Cerebellar nuclear complex (tissue), 1 donor: Measurements from ENCODE around the gene ACOT13.
"Not testable (repeated sequence)": the region's sequence is repeated elsewhere in the genome, so short reads cannot be mapped to it uniquely, and the experiment has no call there.

ENCODE experiments used
- DNase-seq, 2 experiments: peaks; one replicate each; lab custom pipeline; 2025; lab: John Stamatoyannopoulos, UW

The ACOT13 gene

DNA sequence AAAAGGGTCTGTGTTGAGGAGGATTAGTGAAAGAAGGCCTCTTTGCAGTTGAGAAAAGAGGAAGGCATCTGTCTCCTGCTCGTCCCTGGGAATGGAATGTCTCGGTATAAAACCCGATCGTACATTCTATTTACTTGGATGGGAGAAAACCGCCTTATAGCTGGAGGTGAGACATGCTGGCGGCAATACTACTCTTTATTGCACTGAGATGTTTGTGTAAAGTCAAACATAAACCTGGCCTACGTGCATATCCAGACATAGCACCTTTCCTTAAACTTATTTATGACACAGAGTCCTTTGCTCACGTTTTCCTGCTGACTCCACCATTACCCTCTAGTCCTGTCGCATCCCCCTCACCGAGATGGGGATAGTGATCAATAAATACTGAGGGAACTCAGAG, 4.6 kb upstream of the ACOT13 start:
- DNase-seq, result no peak

- DNase-seq, result no peak
These were observed 3.7 kb upstream of the ACOT13 start for GRCh38 chr6:24663189-24663588.

DNA sequence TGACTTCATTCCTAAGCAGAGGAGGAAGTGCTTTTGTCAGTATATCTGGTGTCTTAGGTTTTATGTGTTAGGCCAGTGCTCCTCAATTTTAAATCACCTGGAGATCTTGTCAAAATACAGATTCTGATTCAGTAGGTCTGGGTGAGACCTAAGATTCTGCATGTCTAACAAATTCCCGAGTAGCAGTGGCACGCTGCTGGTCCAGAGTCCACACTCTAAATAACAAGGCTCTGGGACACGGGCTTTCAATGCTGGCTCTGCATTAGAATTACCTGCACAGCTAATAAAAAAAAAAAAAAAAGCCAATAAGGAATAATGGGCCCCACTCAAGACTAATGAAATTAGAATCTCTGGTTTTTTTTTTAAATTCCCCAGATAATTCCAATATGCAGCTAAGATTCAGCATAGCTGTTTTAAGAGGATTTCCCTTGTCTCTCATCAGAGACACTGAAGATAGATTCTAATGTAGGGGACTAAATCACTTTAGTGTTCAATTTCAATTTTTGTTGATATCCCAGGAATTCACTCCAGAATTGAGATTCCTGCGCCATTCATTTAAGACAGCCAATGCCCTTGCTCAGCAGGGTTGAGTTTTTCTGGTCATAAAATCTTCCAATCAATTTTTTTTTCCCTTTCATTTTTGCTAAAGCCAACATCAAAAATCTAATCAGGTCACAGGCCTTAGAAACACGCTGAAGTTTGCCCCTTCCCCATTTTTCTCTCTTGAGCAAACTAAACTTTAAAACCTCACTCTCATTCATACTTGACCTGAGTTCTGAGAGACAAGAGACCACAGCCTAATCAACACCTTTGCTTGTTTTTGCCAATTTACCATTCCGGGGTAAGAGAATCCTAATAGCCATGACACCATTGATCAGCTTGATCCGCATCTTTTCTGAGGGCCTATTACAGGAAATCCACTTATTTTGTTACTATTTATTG, 2.6 kb upstream of the ACOT13 start:
- DNase-seq, result no peak

GRCh38 chr6:24666097-24666640, 708 bp upstream of the ACOT13 start:
- peak in 1 of 2 experiments; percentile 43 for DNase-seq

DNA sequence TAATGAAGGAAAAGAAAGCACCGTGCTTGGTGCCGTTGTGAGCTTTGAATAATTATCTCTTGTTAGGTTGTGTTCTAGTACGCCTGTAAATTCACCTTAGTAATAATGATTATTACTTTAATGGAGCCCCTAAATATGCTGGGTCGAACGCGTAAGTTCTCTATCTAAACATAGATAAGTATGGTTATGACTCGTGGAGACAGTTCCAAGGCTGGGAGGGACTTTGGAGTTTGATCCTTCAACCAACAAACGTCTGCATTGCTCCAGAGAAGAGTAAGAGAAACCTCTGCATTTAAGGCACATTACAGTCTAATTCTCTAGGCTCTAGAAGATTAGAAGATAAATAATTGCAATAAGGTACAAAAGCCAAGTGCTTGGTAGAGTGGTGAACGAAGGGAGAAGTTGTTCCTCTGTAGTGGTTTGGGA, 514 bp downstream of the ACOT13 start:
- DNase-seq, result no peak

GRCh38 chr6:24668066-24668996, 1.5 kb downstream of the ACOT13 start:
- DNase-seq, result not testable (repeated sequence)

DNA sequence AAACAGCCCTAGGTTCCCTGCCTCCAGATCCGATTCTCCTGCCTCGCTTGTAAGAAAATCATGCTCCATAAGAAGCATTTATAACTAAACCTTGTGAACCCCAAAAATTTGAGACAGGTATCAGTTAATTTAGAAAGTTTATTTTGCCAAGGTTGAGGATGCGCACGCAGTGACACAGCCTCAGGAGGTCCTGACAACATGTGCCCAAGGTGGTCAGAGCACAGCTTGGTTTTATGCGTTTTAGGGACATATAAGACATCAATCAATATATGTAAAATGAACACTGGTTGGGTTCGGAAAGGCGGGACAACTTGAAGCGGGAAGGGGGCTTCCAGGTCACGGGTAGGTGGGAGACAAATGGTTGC, 2.1 kb downstream of the ACOT13 start:
- no peak for DNase-seq

DNA sequence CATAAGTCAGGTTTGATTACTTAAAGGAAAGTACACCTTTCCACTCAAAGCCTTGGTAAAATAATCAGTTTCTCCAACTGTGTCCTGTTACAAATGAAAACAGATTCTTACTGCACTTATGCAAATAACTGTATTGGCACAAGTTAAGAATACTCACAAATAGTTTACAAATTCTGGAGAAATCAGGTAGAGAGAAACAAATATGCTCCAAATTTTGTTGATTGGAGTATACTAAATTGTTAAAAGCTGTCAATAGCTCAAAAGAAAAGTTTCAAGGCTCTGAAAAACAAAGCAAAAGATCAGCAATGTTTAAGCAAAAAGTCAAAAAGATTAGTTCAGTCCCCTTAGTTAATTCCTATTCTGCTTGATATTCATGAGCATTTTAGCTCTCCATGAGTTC, 3.6 kb downstream of the ACOT13 start:
- DNase-seq, result not testable (repeated sequence)

GRCh38 chr6:24671077-24671476, 4.2 kb downstream of the ACOT13 start:
- DNase-seq, result not testable (repeated sequence)

GRCh38 chr6:24672620-24673182, 5.8 kb downstream of the ACOT13 start:
- no peak for DNase-seq

- DNase-seq, result no peak
These were observed 6.7 kb downstream of the ACOT13 start for GRCh38 chr6:24673625-24674024.

- DNase-seq, result not testable (repeated sequence)
These were observed 12.0 kb downstream of the ACOT13 start for GRCh38 chr6:24678792-24679352.

- no peak for DNase-seq
These were observed 13.7 kb downstream of the ACOT13 start for GRCh38 chr6:24680582-24680981.

DNA sequence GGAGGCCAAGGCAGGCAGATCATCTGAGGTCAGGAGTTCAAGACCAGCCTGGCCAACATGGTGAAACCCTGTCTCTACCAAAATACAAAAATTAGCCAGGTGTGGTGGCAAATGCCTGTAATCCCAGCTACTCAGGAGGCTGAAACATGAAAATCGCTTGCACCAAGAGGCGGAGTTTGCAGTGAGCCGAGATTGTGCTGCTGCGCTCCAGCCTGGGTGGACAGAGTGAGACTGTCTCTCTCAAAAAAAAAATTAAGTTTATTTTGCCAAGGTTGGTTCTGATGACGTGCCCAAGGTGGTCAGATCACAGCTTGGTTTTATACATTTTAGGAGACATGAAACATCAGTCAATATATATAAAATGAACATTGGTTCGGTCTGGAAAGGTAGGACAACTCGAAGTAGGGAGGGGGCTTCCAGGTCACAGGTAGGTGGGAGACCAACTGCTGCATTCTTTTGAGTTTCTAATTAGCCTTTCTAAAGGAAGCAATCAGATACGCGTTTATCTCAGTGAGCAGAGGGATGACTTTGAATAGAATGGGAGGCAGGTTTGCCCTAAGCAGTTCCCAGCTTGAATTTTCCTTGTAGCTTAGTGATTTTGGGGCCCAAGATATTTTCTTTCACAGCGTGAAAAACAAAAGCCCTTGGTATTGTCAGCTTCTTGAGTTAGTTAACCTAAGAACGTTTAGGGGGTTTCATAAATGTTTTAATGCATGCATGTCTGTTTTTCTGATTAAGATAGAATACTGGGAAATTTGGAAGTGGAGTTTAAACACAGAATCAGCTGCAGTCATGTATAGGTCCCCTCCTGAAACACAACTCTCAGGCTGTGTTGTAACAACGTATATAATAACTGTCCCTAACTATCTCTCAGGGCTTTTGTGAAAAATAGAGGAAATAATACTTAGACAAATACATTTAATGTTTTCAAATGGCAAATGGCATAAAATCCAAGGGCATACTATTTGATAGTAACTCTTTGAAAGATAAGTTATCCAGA, 16.7 kb downstream of the ACOT13 start:
- no peak for DNase-seq

DNA sequence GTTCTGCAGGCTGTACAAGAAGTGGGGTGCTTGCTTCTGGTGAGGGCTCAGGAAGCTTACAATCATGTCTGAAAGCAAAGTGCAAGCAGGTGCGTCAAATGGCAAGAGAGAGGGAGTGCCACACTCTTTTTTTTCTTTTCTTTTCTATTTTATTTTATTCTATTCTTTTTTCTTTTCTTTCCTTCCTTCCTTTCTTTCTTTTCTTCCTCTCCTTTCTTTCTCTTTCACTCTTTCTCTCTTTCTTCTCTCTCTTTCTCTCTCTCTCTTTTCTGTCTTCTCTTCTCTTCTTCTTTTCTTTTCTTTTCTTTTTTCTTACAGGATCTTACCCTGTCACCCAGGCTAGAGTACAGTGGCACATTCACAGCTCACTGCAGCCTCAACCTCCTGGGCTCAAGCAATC, 19.5 kb downstream of the ACOT13 start:
- DNase-seq, result no peak

- DNase-seq, result no peak
These were observed 20.1 kb downstream of the ACOT13 start for GRCh38 chr6:24686946-24687345.

DNA sequence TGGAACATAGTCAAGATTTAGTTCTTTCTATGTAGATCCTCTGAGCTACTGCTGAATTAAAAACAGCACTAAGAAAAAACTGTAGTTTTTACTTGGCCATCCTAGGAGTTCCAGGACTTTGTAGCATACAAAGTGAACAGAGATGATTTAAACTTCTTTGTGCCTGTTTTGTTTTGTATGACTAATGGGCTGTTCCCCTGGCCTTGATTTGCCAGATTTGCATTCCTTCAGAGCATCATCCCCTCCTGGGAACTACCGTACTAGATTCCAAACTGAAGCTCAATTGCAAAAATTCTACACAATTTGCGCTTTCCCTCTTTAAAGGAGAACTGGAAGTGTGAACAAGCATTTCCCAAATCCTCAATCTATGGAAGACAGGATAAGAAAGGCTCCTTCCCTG, 23.1 kb downstream of the ACOT13 start:
- DNase-seq, result no peak

DNA sequence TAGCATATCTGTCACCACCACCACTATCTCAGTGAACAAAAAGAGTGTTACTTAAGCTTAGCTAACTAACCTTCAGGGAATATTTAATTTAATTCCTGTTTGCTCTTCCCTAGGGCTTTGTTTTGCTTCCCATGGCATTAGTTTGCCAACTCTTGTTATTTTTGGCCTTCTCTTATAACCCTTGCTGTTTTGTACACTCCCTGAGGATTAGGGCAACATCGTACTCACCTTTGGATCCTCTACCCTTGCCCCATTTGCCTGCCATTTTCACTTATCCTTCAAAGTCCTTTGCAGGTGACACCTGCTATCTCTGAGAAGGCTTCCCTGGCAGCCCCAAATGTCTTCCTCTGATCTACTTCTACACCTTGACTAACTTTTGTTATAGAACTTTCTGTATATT, 23.7 kb downstream of the ACOT13 start:
- DNase-seq, result no peak

DNA sequence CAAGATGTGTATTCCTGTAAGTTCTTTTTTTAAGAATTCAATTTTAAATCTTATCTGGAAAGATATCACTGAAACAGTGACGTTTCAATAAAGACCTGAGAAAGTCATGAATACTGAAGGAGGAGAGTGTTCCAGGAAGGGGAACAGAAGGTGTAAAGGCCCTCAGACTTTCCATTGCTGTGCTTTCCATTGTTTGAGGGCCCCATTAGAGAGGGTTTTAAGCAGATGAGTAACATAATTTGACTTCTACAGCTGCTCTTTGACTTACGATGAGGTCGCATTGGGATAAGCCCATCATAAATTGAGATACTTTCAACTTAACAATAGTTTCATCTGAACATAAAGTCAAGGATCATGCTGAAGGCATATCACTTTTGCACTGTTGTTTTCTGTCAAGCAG, 24.7 kb downstream of the ACOT13 start:
- no peak for DNase-seq

DNA sequence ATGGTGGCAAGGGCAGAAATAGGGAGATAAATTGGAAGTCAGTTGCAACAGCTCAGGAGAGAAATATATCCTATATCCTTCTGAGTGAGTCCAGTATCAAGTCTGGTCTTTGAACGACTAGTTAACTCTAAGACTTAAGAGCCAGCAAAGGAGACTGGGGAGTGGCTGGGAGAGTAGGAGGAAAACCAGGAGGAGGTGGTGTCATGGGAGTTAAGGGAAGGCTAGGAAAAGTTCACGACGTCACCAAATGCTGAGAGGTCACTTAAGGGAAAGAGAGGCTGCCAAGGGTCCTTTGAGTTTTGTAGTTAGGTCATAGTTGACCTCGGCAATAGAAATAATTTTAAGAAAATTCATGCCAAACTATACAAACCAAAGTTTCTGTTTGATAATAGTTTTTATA, 25.1 kb downstream of the ACOT13 start:
- no peak for DNase-seq

- DNase-seq, result no peak
These were observed 25.5 kb downstream of the ACOT13 start for GRCh38 chr6:24692415-24692814.
